ENCODE measurements around the gene NFATC1.

Gene NFATC1

DNA sequence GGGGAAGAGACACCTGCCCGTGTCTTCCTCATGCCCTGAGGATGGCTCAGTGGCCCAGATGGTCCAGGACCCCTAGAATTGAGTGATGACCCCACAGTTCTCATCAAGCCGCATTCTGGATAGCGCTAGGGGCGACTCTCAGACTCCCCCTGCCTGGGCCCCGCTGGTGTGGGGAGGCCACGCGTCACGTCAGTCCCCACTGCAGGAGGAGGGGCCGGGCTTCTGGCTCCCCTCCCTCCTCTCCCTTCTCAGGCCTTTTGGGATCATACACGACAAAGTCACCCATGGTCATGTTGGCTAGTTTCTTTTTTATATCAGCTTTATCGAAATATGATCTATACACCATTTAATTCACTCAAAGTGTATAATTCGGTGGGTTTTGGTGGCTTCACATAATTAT, 61.5 kb downstream of the NFATC1 start:
- DNase-seq (ENCODE audit: low read depth, low spot score): no peak

DNA sequence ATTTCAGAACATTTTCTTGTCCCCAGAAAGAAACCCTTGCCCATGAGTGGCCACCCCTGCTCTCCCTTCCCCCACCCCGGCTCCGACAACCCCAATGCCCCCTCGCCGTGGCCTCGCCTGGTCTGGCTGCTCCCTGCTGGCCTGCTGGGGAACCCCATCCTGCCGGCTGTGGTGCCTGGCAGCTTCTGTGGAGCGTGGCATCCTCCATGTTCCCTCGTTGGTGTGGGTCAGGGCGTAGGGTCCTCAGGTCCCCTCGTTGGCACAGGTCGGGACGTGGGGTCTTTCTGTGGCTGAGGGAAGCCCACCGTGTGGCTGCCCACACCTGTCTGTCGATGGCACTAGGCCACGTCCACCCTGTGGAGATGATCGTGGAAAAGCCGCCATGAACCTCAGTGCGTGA, 61.9 kb downstream of the NFATC1 start:
- DNase-seq (ENCODE audit: low read depth, low spot score): no peak

DNA sequence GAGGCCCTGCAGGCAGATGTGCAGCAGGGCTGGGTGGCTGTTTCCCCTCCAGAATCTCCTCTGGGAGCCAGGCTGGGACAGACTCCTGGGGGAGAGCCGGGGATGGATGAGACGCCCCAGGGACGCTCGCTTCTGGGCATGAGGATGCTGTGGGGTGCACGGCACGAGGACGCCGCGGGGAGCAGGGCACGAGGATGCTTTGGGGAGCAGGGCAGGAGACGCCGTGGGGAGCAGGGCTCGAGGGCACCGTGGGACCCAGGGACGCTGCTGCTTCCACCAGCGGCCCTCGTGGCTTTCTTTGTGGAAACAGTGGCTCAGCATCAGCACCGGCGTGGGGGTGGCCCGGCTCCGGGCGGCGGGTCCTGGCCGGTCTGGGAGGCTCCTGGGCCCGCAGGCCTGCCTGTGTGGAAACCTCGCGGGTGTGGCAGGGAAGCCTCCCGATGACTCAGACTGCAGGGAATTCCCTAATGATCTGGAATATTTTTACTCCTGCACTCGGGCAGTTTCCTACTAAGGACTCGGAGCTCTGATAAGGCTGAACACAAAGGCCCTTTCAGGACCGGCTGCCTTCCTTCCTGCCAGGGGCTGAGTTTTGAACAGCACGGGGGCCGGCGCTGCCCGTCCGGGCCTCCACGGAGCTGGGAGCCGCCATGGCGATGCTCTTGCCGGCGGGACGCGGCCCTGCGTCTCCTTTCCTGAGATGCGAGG, 62.6 kb downstream of the NFATC1 start:
- peak; percentile 86 for DNase-seq (ENCODE audit: low read depth, low spot score)

DNA sequence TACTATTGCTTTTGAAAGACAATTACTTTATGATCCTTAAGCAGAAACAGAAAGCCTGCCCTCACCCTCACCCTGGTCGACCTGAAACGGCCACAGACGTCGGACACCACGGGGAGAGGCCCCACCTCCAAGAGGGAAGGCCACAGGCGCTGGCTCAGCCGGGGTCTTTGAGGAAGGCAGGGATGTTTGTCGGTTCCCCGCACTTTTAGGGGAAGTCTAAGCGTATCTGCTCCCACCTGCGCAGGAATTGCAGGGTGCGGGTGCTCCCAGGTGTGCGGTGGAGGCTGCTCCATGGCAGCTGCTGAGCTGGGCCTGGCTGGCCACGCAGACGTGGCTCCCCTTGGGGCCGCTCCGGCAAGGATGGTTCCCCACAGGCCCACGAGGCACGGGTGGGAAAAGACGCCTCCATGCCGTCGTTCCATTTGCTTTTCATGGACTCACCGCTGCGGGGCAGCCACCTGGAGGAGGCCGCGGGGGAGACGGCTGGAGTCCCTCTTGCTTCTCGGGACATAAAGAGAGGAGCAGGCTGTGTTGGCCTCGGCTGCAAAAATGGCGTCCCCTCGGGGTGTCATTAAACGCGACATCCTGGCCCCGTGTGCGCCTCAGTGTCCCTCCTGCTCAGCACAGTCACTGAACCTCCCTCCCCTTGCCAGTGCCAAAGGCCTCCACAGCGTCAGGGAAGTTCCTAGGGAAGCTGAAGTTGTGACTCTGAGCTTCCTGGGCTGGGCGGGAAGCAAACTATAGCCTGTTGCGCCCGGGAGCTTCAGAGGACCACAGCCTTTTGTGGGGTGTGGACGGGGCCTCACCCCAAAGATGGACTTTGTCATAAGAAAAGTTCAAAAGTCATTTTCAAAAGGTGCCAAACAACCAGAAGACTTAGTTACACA, 63.4 kb downstream of the NFATC1 start:
- DNase-seq (ENCODE audit: low read depth, low spot score): no peak

DNA sequence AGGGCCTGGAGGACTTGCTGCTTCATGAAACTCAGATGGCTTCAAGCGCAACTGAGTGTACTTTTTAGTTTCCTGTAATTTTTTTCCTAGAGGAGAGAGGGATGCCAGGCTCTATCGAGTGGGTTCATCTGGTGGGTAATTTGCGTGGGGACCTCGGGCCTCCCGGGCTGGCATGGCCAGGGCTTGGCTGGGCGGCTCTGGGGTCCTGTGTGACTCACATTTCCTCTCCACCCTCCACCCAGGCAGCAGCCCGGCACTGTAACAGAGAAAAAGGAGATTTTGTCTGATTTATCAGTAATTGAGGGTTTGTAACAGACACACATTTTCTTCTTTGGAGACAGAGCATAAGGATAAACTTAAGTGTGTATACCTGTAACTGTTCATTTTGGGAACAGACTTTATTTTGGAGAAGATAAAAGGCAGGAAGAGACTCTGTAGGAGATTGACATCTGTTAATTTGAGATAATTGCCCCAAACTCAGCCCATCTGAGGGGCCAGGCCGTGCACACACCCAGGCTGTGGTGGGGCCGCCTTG, 64.3 kb downstream of the NFATC1 start:
- DNase-seq (ENCODE audit: low read depth, low spot score): no peak

DNA sequence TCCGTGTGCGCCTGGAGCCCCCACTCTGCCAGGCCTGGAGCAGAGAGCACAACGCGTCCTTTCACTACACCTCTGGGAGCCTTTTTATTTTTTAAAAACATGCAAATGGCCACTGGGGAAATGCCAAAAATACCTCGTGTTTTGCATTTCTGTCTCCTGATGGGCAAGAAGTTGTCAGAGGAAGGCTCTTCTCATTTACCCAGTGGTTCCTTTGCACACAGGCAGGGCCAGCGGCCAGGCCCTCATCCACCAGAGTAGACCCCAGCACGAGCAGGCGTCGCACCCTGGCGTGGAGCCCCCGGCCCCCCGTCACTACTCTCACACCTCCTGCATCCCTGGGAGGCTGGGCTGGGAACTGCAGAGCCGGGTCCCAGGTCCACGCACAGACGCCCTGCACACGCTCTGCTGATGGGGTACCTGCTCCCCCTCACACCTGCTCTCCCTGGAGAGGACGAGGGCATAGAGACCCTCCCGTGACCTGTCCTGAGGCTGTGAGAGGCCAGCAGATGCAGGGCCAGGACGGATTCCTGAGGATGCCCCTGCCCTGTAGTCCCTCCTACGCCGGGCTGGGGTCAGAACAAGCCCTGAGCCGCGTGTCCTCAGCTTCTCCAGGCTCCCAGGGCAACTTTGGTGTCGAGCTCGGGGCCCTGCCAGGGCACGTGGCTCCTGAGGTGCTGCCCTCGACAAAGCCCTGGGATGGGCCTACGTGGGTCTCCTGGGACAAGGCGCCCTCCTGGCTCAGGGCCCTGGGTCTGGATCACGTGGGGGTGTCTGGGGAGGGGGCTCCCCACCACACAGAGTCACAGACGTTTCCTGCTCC, 65.0 kb downstream of the NFATC1 start:
- no peak for DNase-seq (ENCODE audit: low read depth, low spot score)

DNA sequence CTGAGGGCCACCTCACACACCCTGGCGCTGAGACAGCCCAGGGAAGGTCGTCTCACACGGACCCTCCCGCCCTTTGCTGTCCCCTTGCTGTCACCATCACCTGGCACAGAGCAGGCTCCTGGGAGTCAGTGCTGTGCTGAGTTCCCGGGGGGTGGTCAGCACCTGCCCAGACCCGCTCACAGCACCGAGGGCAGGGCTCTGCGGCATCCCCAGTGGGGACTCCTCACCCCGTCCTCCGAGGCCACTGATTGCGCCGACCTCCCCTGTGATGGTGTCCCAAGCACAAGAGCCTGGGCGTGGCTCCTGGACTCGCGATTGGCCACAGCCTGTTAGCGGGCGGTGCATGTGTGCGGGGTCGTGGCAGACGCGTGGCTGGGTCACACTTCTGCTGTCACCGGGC, 65.9 kb downstream of the NFATC1 start:
- no peak for DNase-seq (ENCODE audit: low read depth, low spot score)

DNA sequence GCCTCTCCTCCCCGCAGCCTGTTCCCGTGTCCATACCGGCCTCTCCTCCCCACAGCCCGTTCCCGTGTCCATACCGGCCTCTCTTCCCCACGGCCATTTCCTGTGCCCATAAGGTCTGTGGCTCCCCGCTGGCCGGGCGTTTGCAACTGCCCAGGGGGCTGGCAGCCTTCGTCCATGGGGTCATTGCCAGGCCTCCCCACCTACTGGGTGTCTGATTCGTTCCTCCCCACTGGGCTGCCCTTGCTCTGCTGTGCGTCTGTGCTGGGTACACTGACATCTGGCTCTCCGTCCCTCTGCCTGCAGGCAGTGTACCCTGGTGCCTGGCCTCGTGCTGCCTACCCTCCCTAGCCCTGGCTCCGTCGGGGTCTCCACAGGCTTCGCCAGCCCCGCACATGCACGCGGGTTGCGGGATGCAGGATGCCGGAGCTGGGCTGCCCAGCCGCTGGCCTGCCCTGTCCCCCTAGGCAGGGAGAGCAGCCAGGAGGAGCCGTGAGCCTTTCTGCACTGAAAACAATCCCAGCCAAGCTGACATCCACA, 67.8 kb downstream of the NFATC1 start:
- DNase-seq (ENCODE audit: low read depth, low spot score): no peak

DNA sequence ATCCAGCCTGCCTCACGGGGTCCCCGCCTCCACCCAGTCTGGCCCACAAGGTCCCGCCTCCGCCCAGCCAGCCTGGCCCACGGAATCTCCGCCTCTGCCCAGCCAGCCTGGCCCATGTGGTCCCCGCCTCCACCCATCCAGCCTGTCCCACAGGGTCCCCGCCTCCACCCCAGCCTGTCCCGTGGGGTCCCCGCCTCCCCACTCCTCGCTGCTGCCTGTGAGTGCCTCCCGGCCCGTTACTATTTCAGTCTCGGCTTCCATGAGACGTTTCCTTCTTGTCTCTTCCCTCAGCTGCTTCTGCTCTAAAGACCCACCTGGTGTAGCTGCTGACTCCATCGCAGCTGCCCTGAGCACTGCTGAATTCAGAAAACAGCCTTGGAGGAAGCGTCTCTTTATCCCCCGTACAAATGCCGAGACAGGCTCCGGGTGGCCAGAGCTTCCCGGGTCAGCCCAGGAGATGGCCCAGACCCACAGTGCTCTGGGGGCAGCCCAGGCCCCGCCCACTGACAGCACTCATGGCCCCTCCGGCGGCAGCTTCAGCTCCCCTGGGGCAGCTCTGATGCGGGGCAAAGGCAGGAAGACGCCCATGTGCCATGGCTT, 69.8 kb downstream of the NFATC1 start:
- peak; percentile 72 for DNase-seq (ENCODE audit: low read depth, low spot score)

DNA sequence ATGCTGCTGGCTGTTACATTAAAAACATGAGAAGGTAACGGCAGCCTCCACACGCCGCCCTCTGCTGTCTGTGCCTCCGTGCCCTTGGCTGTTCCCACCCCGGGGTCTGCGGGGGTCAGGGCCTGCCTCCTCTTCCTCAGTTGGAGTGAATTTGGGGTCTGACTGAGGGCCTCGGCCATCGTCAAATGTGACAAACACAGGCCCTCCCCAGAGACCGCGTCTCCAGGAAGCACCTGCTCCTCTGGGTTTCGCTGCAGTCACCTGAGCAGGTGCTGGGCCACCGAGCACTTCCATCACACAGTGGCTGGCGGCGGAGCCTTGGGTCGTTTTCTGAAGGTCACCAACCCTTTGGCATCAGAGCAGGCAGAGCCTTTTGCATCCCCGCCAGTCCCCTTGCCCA, 70.9 kb downstream of the NFATC1 start:
- DNase-seq (ENCODE audit: low read depth, low spot score): no peak

DNA sequence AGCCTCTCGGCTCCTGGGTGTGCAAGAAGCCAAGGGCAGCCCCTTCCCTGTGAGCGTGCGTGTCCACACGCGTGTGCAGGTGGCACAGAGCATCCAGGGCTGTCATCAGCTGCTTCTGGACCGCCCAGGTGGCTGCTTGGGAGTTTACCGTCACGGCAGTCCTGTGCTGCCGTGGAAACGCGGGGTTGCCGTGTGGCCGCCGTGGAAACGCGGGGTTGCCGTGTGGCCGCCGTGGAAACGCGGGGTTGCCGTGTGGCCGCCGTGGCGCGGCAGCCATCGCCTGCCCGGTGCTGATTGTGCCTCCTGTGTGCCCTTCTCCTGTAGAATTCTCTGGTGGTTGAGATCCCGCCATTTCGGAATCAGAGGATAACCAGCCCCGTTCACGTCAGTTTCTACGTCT, 71.4 kb downstream of the NFATC1 start:
- no peak for DNase-seq (ENCODE audit: low read depth, low spot score)

DNA sequence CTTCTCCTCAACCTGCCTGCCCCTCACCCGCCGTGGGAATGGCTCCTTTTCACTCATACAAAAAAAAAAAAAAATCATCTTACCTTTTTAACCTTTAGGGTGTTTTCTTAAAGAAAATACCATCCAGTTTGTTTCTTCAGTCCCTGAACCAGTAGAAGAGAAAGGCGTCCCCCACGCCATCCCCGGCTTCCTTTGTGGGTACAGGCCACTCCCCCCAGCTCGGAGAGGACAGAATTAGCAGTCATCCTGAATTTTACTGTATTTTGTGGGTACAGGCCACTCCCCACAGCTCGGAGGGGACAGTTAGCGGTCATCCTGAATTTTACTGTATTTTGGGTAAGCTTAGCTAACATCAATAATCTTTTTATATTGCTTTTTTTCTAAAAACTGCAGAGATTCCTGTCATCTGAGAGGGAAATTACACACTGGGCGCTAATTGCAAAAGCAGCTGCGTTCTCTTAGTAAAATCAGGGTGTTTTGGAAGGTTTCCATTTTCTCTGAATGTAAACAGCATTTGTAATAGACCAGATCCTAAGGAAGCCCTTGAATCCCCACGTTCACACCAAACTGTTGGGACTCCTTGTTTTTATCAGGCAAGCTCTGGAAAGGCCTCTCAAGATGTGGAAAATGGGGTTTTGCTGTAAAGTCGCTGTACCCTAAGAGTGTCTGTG, 72.5 kb downstream of the NFATC1 start:
- no peak for DNase-seq (ENCODE audit: low read depth, low spot score)

DNA sequence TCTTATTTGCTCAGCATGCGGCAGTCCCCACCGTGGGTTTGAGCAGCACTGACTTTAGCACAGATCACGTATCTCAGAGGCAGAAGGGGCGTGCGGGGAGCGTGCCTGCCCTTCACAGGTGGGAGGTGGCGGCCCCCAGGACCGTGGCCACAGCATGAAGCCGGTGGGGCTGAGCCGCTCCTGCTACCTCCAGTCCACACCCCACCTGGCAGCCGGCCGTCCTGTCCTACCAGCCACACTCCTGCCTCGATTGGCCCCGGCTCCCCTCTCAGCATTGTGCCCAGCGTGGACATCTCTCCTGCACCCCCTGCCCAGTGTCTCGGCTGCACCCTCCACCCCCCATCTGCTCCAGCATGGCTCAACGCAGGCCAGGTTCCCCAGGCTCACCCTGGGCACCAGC, 73.6 kb downstream of the NFATC1 start:
- no peak for DNase-seq (ENCODE audit: low read depth, low spot score)

DNA sequence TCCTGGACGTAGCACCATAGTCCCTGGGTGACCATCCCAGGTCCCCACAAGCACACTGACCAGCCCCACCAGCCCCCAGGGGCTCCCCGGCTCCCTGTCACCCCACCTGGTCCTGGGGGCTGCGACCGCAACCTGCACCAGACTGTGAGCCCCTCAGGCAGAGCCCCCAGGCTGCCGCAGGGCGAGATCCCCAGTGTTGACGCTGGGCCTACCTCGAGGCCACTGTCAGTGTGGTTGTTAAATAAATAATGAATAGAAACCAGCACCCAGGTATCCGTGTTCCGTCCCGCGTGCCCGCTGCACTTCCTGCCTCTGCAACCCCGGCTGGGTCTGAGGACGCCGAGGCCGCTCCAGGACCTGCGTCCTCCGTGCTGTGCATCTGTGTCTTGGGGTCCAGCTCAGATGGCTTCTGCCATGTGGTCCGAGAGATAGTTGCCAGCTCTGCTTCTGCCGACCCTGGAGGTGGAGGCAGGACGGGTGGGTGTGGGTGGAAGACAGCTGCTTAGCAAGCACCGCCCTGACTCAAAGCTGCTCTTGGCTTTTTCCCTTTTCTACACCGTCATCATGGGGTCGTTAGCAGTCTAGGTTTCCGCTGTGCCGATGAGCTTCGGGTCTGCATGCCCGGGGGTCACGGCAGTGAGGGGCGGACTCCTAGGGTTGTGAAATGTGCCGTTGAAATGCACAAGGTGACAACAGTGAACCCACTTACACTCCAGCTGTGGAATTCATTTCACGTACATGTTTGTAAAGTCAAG, 74.2 kb downstream of the NFATC1 start:
- peak; percentile 33 for DNase-seq (ENCODE audit: low read depth, low spot score)

DNA sequence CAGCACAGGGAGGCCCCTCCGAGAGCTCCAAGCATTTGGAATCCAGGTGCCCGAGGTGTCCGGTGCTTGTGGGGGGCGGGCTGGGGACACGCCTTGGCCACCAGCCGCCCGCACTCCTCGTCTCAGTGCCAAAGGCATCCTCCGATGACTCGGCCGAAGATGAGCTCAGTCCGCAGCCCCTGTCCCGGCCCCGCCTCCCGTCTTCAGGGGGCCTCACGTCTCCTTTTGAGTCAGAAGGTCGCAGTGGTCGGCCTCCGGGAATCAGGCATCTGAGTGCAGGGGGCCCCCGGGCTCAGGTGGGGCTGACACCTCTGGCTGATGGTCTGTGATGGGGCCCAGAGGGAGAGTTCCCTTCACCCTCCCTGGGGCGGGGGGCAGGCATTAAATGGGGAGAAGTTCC, 74.8 kb downstream of the NFATC1 start:
- DNase-seq (ENCODE audit: low read depth, low spot score): peak; percentile 41

DNA sequence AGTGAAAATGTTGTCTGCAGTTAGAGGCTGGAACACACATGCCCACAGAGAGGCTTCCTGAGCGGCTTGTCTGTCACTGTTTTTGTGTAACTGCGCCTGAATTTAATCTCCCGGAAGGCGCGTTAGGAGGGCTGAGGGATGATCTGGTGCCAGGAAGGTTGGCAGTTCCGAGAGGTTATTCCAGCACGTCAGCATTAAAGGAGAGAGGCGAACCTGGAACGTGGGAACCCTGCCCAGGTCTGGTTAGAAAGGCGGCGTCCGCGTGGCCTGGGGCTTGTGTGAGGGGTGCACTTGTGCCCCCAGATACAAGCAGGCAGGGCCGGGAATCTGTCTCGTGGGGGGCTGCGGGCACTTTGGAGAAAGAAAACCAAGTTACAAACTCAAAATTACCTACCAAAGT, 75.3 kb downstream of the NFATC1 start:
- no peak for DNase-seq (ENCODE audit: low read depth, low spot score)

DNA sequence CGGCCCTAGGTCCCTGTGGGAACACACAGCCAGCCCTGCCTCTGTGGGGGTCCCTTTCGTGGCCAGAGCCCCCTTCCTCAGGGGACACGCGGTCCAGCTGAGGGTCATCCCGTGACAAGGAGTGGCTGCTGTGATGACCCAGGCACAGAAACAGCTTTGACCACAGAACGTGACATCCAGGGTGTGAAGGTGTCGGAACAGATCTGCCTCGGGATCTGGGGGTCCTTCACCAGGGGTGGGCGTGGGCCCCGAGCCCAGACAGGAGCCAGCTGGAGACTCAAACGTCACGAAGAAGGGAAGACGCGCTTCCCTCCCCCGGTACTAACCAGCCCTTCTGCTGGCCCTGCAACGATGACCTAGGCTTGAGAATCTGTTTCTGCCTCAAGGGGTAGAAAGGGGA, 75.9 kb downstream of the NFATC1 start:
- no peak for DNase-seq (ENCODE audit: low read depth, low spot score)

DNA sequence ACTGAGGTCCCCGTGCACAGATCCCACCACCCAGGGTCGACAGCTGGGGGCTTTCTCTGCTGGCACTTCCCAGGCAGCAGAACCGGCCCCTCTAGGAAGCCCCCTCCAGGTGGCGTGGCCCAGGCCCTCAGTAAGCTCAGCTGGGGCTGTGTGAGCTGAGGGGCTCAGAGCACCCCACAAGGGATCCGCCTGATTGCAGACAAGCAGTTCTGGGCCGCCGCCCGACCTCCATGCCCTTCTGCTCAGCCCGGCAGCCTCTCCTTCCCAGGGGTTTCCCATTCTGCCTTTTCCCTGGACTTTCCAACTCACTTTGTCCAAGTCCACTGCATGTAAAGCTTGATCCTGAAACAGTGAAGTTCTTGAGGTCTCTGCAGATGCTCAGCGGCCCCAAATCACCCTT, 76.4 kb downstream of the NFATC1 start:
- DNase-seq (ENCODE audit: low read depth, low spot score): no peak

DNA sequence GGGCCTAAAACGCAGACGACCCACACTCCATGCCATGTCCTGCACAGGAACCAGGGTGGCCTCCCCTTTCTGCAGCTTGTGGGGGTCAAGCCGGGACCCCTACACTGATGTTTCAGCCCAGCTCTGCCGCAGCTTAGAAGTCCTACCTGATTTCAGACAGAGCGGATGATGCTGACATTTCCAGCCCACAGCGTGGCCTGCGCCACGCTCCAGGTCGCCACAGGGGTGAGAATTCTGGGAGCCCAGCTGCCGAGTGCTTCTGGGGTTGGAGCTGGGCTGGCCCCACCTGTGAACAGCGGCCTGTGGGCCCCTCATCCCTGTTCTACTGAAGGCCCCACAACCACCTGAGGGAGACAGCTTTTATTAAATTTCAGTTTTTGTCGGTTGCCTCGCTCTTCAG, 77.2 kb downstream of the NFATC1 start:
- no peak for DNase-seq (ENCODE audit: low read depth, low spot score)

Data from ELF-1 (cell line).